ENCODE results near the gene SERPINA4. TPM values are rescaled to one million over a fixed set of nuclear protein-coding genes. Genes with fewer than 3 reads are reported as not detected.

Gene SERPINA4
- total RNA-seq, 4 donors from 2014 or later = not detected

- H3K27me3 ChIP-seq = peaks cover 0 to 6% (median 0%) of the 10 kb centered on the region in 4 donors
- no peak overlapping the region for H3K4me3 ChIP-seq
- 77% methylated on average over 9 of the region's 9 CpGs for WGBS
- intact Hi-C loops (cut with DNase I) = no loop called here
- no peaks in the 10 kb centered on the region for H3K36me3 ChIP-seq
- H3K4me1 ChIP-seq = no peaks in the 10 kb centered on the region
- no peak for TF ChIP-seq POLR2A (IDR thresholded peaks at IDR 0.05; ENCODE audit: low read depth)
- TF ChIP-seq POLR2AphosphoS5 (IDR thresholded peaks at IDR 0.05) = no peak
- no peak for TF ChIP-seq EP300 (IDR thresholded peaks at IDR 0.05)
- TF ChIP-seq CTCF (IDR thresholded peaks at IDR 0.05) = no peak
- H3K27ac ChIP-seq (replicated peaks in 1 of 4) = no peak overlapping the region
- DNase-seq (ENCODE audit: extremely low spot score) = no peak
- peaks cover 0 to 11% (median 6%) of the 10 kb centered on the region in 4 donors for H3K9me3 ChIP-seq
These were observed 1.5 kb upstream of the SERPINA4 start for GRCh38 chr14:94559638-94560290.

GRCh38 chr14:94560291-94560665, 964 bp upstream of the SERPINA4 start:
- Histone ChIP-seq H3K4me1 (no peaks in the 10 kb centered on the region), H3K27ac (replicated peaks in 1 of 4) (no peak overlapping the region), H3K9me3 (peaks cover 0 to 11% (median 4%) of the 10 kb centered on the region in 4 donors), H3K36me3 (no peaks in the 10 kb centered on the region), H3K27me3 (peaks cover 0 to 6% (median 0%) of the 10 kb centered on the region in 4 donors), H3K4me3 (no peak overlapping the region)
- no peak for DNase-seq (ENCODE audit: extremely low spot score)
- no peak for TF ChIP-seq CTCF (IDR thresholded peaks at IDR 0.05)
- no peak for TF ChIP-seq EP300 (IDR thresholded peaks at IDR 0.05)
- TF ChIP-seq POLR2AphosphoS5 (IDR thresholded peaks at IDR 0.05) = no peak
- TF ChIP-seq POLR2A (IDR thresholded peaks at IDR 0.05; ENCODE audit: low read depth) = no peak
- intact Hi-C loops (cut with DNase I) = no loop called here
- 80% methylated on average over 3 of the region's 3 CpGs for WGBS

GRCh38 chr14:94561656-94562010, 391 bp downstream of the SERPINA4 start:
- H3K9me3 ChIP-seq = peaks cover 0 to 12% (median 2%) of the 10 kb centered on the region in 4 donors
- H3K36me3 ChIP-seq = no peaks in the 10 kb centered on the region
- peaks cover 0 to 6% (median 0%) of the 10 kb centered on the region in 4 donors for H3K27me3 ChIP-seq
- H3K4me1 ChIP-seq = no peaks in the 10 kb centered on the region
- no peak for DNase-seq (ENCODE audit: extremely low spot score)
- 83% methylated on average over 7 of the region's 7 CpGs for WGBS
- no peak overlapping the region for H3K27ac ChIP-seq (replicated peaks in 1 of 4)
- no peak overlapping the region for H3K4me3 ChIP-seq
- TF ChIP-seq POLR2A (IDR thresholded peaks at IDR 0.05; ENCODE audit: low read depth) = no peak
- no peak for TF ChIP-seq POLR2AphosphoS5 (IDR thresholded peaks at IDR 0.05)
- no peak for TF ChIP-seq CTCF (IDR thresholded peaks at IDR 0.05)
- no peak for TF ChIP-seq EP300 (IDR thresholded peaks at IDR 0.05)
- intact Hi-C loops (cut with DNase I) = no loop called here

GRCh38 chr14:94562022-94562421, 780 bp downstream of the SERPINA4 start:
- intact Hi-C loops (cut with DNase I) = no loop called here
- Histone ChIP-seq H3K4me3 (no peak overlapping the region), H3K9me3 (peaks cover 0 to 12% (median 2%) of the 10 kb centered on the region in 4 donors), H3K27ac (replicated peaks in 1 of 4) (no peak overlapping the region), H3K36me3 (no peaks in the 10 kb centered on the region), H3K4me1 (no peaks in the 10 kb centered on the region), H3K27me3 (peaks cover 0 to 6% (median 0%) of the 10 kb centered on the region in 4 donors)
- DNase-seq (ENCODE audit: extremely low spot score) = no peak
- WGBS = 86% methylated on average over 5 of the region's 5 CpGs
- TF ChIP-seq POLR2AphosphoS5 (IDR thresholded peaks at IDR 0.05) (no peak), POLR2A (IDR thresholded peaks at IDR 0.05; ENCODE audit: low read depth) (no peak)

- intact Hi-C loops (cut with DNase I) = no loop called here
- no peak overlapping the region for H3K27ac ChIP-seq (replicated peaks in 1 of 4)
- H3K4me1 ChIP-seq = no peaks in the 10 kb centered on the region
- H3K9me3 ChIP-seq = peaks cover 0 to 6% (median 2%) of the 10 kb centered on the region in 4 donors
- H3K36me3 ChIP-seq = no peaks in the 10 kb centered on the region
- WGBS = 91% methylated on average over 16 of the region's 16 CpGs
- TF ChIP-seq POLR2A (IDR thresholded peaks at IDR 0.05; ENCODE audit: low read depth) (no peak), CTCF (IDR thresholded peaks at IDR 0.05) (no peak), POLR2AphosphoS5 (IDR thresholded peaks at IDR 0.05) (no peak), EP300 (IDR thresholded peaks at IDR 0.05) (no peak)
- H3K4me3 ChIP-seq = no peak overlapping the region
- no peak for DNase-seq (ENCODE audit: extremely low spot score)
- H3K27me3 ChIP-seq = peaks cover 0 to 6% (median 0%) of the 10 kb centered on the region in 4 donors
These were observed 2.0 kb downstream of the SERPINA4 start for GRCh38 chr14:94562941-94563883.

All from esophagus muscularis mucosa (tissue), 4 donors.